Airway epithelial cell (primary cell): ENCODE data around the gene GPR137. TPM values are rescaled to one million over a fixed set of nuclear protein-coding genes. Genes with fewer than 3 reads are reported as not detected.

Source experiments
- total RNA-seq: library from RNA; depleted of rRNA; stranded (reverse); fragments of >200 nt; gene quantifications from 2 replicates; pipeline ENCODE4 v1.2.3, GENCODE V29; 2015

The GPR137 gene
- 13.3 and 16.0 TPM in 2 replicates for total RNA-seq

GRCh38 chr11:64284962-64285884 is at the start of gene GPR137:
Gene GPR137, plus strand, starts transcription at chr11:64285848. Its CDS starts 677 bp downstream, at chr11:64286525.

GRCh38 chr11:64240435-64241240 is 45.0 kb upstream of the GPR137 start, which contains the start of gene FKBP2:
Gene FKBP2, plus strand, starts transcription at chr11:64241095. Its CDS starts 1,293 bp downstream, at chr11:64242388.

GRCh38 chr11:64246871-64247728 is 38.5 kb upstream of the GPR137 start, which contains the start of gene PPP1R14B:
Gene PPP1R14B, minus strand, starts transcription at chr11:64246943. Its CDS starts 270 bp downstream, at chr11:64246673.

GRCh38 chr11:64251016-64251752 is 34.5 kb upstream of the GPR137 start, which contains the start of gene PLCB3:
Gene PLCB3, plus strand, starts transcription at chr11:64251530. Its CDS starts 120 bp downstream, at chr11:64251650.

GRCh38 chr11:64284048-64284961 is 1.3 kb upstream of the GPR137 start, which contains the start of gene BAD:
Gene BAD, minus strand, starts transcription at chr11:64284665. Its CDS starts 297 bp downstream, at chr11:64284368.

GRCh38 chr11:64291262-64291751 is 5.7 kb downstream of the GPR137 start, which contains the start of gene KCNK4:
Gene KCNK4, plus strand, starts transcription at chr11:64291302. Its CDS starts 1,717 bp downstream, at chr11:64293019.

GRCh38 chr11:64299847-64300648 is 14.4 kb downstream of the GPR137 start, which contains the start of gene CATSPERZ:
Gene CATSPERZ, plus strand, starts transcription at chr11:64300358. Its CDS starts 53 bp downstream, at chr11:64300411.

GRCh38 chr11:64305075-64305690 is 19.5 kb downstream of the GPR137 start, which contains the start of gene ESRRA:
Gene ESRRA, plus strand, starts transcription at chr11:64305524. Its CDS starts 1,656 bp downstream, at chr11:64307180.

GRCh38 chr11:64317325-64317960 is 31.8 kb downstream of the GPR137 start, which contains the start of gene TRMT112:
Gene TRMT112, minus strand, starts transcription at chr11:64317559. Its CDS starts 33 bp downstream, at chr11:64317526.

GRCh38 chr11:64317961-64318765 is 32.5 kb downstream of the GPR137 start, which contains the start of gene PRDX5:
Gene PRDX5, plus strand, starts transcription at chr11:64318121. Its CDS starts 95 bp downstream, at chr11:64318216.

Other genes starting within 250 kb of the GPR137 start
- gene FLRT1, start 249.9 kb upstream of the GPR137 start, total RNA-seq, result not detected in 2 replicates
- 16.9 and 21.0 TPM in 2 replicates for gene MACROD1, start 119.7 kb upstream of the GPR137 start, total RNA-seq
- 169 and 210 TPM in 2 replicates for gene STIP1, start 99.7 kb upstream of the GPR137 start, total RNA-seq
- gene FERMT3, start 79.1 kb upstream of the GPR137 start, total RNA-seq, result 0.14 TPM in 2 replicates
- gene TRPT1, start 59.7 kb upstream of the GPR137 start, total RNA-seq, result 57.4 and 58.1 TPM in 2 replicates
- 74.9 and 110 TPM in 2 replicates for gene NUDT22, start 59.6 kb upstream of the GPR137 start, total RNA-seq
- 7.0 and 15.3 TPM in 2 replicates for gene DNAJC4, start 55.3 kb upstream of the GPR137 start, total RNA-seq
- gene VEGFB, start 51.3 kb upstream of the GPR137 start, total RNA-seq, result 21.6 and 24.8 TPM in 2 replicates
- gene FKBP2, start 44.8 kb upstream of the GPR137 start, total RNA-seq, result 64.6 and 77.1 TPM in 2 replicates
- gene PPP1R14B, start 38.9 kb upstream of the GPR137 start, total RNA-seq, result 418 and 455 TPM in 2 replicates
- gene PLCB3, start 34.3 kb upstream of the GPR137 start, total RNA-seq, result 58.8 and 64.0 TPM in 2 replicates
- gene BAD, start 1.2 kb upstream of the GPR137 start, total RNA-seq, result 134 and 141 TPM in 2 replicates
- gene KCNK4, start 5.5 kb downstream of the GPR137 start, total RNA-seq, result not detected in 2 replicates
- 0.63 TPM in 1 of 2 replicates, not detected in the other for gene CATSPERZ, start 14.5 kb downstream of the GPR137 start, total RNA-seq
- 74.4 and 87.9 TPM in 2 replicates for gene ESRRA, start 19.7 kb downstream of the GPR137 start, total RNA-seq
- 407 and 658 TPM in 2 replicates for gene TRMT112, start 31.7 kb downstream of the GPR137 start, total RNA-seq
- gene PRDX5, start 32.3 kb downstream of the GPR137 start, total RNA-seq, result 455 and 530 TPM in 2 replicates
- gene CCDC88B, start 54.4 kb downstream of the GPR137 start, total RNA-seq, result 8.7 TPM in 2 replicates
- gene RPS6KA4, start 73.3 kb downstream of the GPR137 start, total RNA-seq, result 72.9 and 73.6 TPM in 2 replicates